ENCODE measurements around the gene NAV2.

NAV2 gene

DNA sequence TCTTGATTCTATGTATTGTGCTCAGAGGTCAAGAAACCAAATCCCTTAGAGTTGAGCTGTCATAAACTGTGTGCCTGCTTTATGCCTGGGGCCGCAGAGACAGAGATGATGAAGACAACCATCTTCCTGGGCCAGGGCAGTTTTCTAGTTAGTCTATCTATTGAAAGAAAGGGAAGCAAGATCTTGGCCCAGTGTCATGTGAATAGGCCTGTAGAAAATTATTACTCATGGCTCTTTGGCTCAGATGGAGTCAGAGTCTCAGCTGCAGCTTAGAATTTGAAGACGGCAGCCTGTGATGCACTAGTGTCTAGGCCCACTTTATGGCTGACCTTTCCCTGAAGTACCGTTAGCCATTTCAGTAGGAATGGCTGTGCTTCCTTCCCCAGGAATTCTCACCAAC lies 335.6 kb downstream of the NAV2 start:
- DNase-seq = no peak

DNA sequence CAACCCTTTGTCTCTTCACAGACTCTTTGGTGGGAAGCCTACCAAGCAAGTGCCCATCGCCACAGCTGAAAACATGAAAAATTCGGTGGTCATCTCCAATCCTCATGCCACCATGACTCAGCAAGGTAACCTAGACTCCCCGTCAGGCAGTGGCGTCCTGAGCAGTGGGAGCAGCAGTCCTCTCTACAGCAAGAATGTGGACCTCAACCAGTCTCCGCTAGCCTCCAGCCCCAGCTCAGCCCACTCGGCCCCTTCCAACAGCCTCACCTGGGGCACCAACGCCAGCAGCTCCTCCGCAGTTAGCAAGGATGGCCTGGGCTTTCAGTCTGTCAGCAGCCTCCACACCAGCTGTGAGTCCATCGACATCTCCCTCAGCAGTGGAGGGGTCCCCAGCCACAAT lies 336.1 kb downstream of the NAV2 start:
- no peak for DNase-seq

GRCh38 chr11:20049231-20049630 lies 336.6 kb downstream of the NAV2 start:
- DNase-seq = no peak

DNA sequence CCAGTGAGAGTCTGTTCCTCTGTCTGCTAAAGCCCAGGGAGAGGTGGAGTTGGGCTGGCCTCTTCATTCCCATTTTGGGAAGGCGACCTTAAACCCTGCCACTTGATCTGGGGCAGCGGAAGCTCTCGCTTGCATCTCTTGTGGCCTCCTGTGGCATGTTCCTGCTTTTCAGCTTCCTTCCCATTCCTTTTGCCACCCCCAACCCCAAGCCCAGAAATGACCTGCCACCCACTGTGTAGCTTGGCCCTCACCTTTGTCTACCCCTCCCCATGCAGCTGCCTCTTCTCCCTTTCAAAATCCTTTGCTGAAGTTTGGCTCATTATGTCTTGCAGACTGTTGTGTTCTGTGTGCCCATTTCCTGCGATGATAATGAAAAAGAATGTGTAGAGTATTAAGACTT lies 337.4 kb downstream of the NAV2 start:
- DNase-seq = no peak

DNA sequence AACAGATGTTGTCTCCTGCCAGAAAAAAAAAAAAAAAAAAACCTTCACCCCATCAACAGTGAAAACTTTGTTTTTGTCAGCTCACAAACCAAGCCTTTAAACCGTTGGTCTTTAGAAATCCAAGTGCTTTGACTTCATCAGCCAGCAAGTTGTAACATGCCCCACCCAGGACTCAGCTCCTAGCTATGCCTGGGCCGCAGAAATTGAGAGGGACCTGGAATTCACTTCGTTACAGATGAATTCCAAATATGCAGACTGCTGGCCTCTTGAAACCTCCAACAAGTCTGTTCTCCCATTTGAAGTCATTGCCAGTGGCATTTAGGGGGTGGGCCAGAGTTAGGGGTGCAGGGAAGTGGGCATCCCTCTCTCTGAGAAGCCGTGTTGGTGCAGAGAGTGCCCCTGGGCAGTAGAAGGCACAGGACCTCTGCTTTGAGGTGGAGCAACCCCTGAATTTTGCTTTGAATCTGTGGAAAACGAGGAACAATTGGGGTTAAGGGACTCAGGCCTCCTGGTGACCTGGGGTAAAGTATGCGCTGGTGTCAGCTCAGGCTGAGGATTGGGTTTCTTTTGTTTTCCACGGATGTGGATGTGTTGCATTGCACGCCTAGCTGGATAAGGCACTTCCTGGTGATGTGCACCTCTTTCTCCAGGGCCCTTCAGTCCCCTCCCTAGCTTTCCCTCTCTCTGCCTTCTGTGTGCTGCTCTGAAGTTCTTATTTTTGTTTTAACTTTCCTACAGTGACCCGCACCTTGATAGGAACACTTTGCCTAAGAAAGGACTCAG lies 338.1 kb downstream of the NAV2 start:
- no peak for DNase-seq

DNA sequence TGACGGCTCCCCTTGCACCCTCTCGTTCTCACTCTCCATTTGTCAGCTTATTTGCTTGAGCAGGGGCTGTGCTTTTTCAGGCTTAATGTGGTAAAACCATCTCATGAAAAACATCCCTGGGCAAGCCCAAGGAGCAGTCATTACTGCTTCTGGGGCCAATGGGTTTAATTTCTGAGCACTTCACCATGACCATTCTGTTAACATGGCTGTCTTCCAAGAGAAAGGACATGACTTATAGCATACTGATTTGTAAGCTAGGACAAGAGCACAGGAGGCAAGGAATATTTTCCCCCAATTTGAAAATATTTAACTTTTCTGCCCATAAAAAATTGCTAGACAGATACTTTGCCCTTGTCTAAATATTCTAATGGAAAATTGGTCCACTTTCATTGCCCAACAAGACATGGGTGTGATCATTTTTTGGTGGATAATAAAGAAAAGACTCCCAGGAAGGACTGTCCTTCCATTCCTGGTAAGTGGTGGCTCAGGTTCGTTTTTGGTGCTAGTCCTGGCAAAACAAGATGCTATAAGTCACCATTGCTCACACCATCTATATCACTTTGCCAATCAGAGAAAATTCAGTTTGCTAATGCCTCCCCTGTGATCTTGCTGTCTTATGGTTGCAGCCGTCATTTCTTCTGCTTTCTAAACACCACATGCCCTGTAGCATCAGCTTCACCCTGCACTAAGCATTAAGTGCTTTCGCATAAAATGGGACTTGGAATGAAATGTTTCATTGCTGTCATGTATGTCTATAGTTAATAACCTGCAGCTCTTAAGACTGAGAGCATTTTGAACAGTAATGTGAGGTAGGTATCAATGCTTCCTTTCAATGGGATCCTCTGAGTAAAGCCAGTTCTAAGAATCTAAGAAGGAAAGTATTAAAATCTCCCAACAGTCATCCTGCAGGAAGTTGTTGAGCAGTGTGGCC lies 339.1 kb downstream of the NAV2 start:
- no peak for DNase-seq

GRCh38 chr11:20053572-20053971 lies 340.9 kb downstream of the NAV2 start:
- no peak for DNase-seq

DNA sequence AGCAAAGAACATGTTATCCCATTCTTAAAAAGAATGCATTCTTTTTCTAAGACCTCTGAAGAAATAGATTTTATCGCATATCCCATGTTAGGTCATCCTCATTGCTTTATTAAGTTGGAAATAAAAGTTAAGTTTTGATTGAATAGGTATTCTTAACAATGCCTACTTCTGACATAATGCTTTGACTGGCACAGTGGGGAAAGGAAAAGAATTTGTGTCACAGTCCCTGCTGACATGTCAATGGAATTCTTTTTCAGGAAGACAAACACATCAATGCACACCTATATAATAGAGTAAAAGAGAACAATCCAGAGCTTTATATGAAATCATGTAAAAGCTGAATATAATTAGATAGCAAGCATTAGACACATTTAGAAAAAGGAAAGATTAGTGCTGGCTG lies 341.9 kb downstream of the NAV2 start:
- no peak for DNase-seq

- no peak for DNase-seq
Measured at GRCh38 chr11:20055312-20055711, 342.7 kb downstream of the NAV2 start.

- DNase-seq = peak; percentile 59
Measured at GRCh38 chr11:20056109-20056949, 343.7 kb downstream of the NAV2 start.

GRCh38 chr11:20056950-20057943 lies 344.6 kb downstream of the NAV2 start:
- DNase-seq = no peak

DNA sequence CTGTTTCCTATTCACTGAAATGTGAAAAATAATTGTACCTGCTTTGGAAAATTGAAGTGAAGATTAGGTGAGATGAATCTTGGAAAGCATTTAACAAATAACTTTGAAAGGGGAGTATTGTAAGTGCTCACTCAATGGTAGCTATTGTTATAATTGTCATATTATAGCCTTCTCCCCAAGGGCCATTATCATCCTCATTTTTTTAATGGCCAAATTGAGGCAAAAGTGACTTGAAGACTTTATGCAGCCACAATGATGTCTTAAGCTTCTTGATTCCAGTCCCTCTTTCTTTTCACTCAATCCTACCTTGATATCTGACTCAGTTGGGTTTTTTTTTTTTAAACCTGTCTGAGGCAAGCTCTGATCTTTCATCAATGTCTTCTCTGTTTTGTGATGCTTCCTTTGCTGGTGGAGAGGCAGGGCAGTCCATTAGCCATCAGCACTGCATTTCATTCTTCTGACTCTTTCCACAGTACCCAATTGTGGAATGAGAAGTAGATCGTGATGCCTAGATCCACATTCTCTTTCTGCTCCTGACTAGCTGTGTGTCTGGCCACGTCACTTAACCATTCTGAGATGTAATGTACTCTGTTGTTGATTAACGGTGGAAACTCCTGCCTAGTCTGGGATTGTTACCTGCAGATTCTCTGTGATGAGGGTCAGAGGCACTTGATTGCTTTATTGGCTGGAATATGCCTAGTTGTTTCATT lies 346.3 kb downstream of the NAV2 start:
- no peak for DNase-seq

GRCh38 chr11:20059587-20060021 lies 347.0 kb downstream of the NAV2 start:
- no peak for DNase-seq

GRCh38 chr11:20060181-20060580 lies 347.5 kb downstream of the NAV2 start:
- DNase-seq = no peak

GRCh38 chr11:20060647-20061205 lies 348.1 kb downstream of the NAV2 start:
- no peak for DNase-seq

GRCh38 chr11:20061776-20062175 lies 349.1 kb downstream of the NAV2 start:
- no peak for DNase-seq

GRCh38 chr11:20064961-20065405 lies 352.3 kb downstream of the NAV2 start:
- DNase-seq = no peak

GRCh38 chr11:20065406-20065805 lies 352.8 kb downstream of the NAV2 start:
- no peak for DNase-seq

- DNase-seq = no peak
Measured at GRCh38 chr11:20066013-20066782, 353.6 kb downstream of the NAV2 start.

GRCh38 chr11:20066783-20067156 lies 354.1 kb downstream of the NAV2 start:
- DNase-seq = no peak

All from right hindlimb (tissue), 1 donor.